Ovary (tissue), 9 donors: ENCODE measurements around the gene DNAJC1. TPM values are rescaled to one million over a fixed set of nuclear protein-coding genes. Genes with fewer than 3 reads are reported as not detected.

Experiments used
- DNase-seq, 5 donors: peaks; one replicate each; pipeline ENCODE4 v3.0.0-alpha.2; 2019 to 2020
- H3K27ac ChIP-seq, 2 donors: fragments of 200-600 bp; one replicate each; pipeline versions ENCODE4 v1.5.1 to v1.8.0; 2019 to 2022
- H3K27me3 ChIP-seq: fragments of 200-600 bp; one replicate; pipeline ENCODE4 v1.8.0; 2022
- H3K36me3 ChIP-seq: fragments of 200-600 bp; sonication (generic); one replicate; pipeline ENCODE4 v1.5.1; 2019
- H3K4me1 ChIP-seq: one replicate; pipeline ENCODE4 v1.8.1; 2013; ENCODE audit warnings: mild to moderate bottlenecking, moderate library complexity; ENCODE audit not compliant: insufficient read depth
- H3K4me3 ChIP-seq: fragments of 200-600 bp; sonication (generic); one replicate; pipeline ENCODE4 v1.5.1; 2017
- H3K9me3 ChIP-seq, 2 donors: fragments of 200-600 bp in 1 of 2; sonication (generic) in 1 of 2; one replicate each; pipeline versions ENCODE4 v1.5.1 to v1.8.1; 2013 to 2019; ENCODE audit warnings: mild to moderate bottlenecking in 1 of 2, moderate library complexity in 1 of 2
- CTCF ChIP-seq, 3 donors: fragments of 450-650 bp in 2 of 3; fragments of 200-600 bp in 1 of 3; IDR thresholded peaks; one replicate each; pipeline versions ENCODE4 v1.5.1 to v1.8.0; 2016 to 2022; ENCODE audit warnings: antibody characterized with exemption in 3 of 3, mild to moderate bottlenecking in 1 of 3
- EP300 ChIP-seq: sonication (generic); formaldehyde crosslinking; IDR thresholded peaks from one replicate; pipeline ENCODE4 v1.6.1; 2017; ENCODE audit warnings: antibody characterized with exemption
- POLR2A ChIP-seq: fragments of 450-650 bp; IDR thresholded peaks from one replicate; pipeline ENCODE4 v1.6.1; 2017; ENCODE audit warnings: antibody characterized with exemption, mild to moderate bottlenecking, moderate library complexity
- WGBS, 3 donors: extraction: QIAGEN DNeasy Blood & Tissue Kit in 1 of 3; methylation state at CpG; one replicate each; pipeline versions ENCODE4 v1.1.5 to v1.1.7; 2013 to 2017; 5-methylcytosine and 5-hydroxymethylcytosine counted together
- intact Hi-C, 4 donors: fragments of 100-400 bp; cut with DNase I; formaldehyde crosslinking; loops; one replicate each; pipeline versions ENCODE4 v1.11.0 to v1.15.1; 2022 to 2023
- polyA plus RNA-seq, 2 donors: library from polyadenylated mRNA; stranded (reverse); fragments of 200-250 nt in 1 of 2; fragments of 350-450 nt in 1 of 2; fragmentation: Illumina TruSeq in 1 of 2; extraction: RNeasy Lipid Tissue Mini Kit (QIAGEN cat#74804) in 1 of 2; gene quantifications; one replicate each; pipeline ENCODE4 v1.2.3, GENCODE V29; 2013 to 2014
- total RNA-seq, 7 donors: library from RNA; depleted of rRNA in 2 of 7; stranded (reverse); fragments of >200 nt in 2 of 7; fragmentation: NEBNext Ultra II Directional in 3 of 7; extraction: Animal tissue kit (Norgen Biotek cat#: 25700) in 3 of 7; gene quantifications; one replicate each; pipeline versions ENCODE4 v1.1.0 to v1.2.4, GENCODE V29; 2016 to 2023
- donor health status: DM: no; HTN: no; CAD: no; lungs with moderate emphysema.
- donor health status: DM: no; HTN: no; CAD: no.
- donor health status: Bipolar disorder and iron deficiency.
- donor health status: DM: yes; HTN: yes; CAD: no.
- donor health status: DM: no; HTN: no; CAD: no.
- donor health status: DM: yes; HTN: yes; CAD: no.

DNAJC1 gene
- total and polyA plus RNA-seq, 9 donors: 18.8 to 62.7 (median 21.0) TPM

GRCh38 chr10:21991785-21992184 lies 11.7 kb downstream of the DNAJC1 start:
- Histone ChIP-seq H3K27me3 (no peaks in the 10 kb centered on the region), H3K9me3 (no peaks in the 10 kb centered on the region), H3K27ac (no peak overlapping the region), H3K4me1 (no peaks in the 10 kb centered on the region), H3K36me3 (no peaks in the 10 kb centered on the region), H3K4me3 (no peak overlapping the region)
- WGBS, 3 donors: 94 to 95% (median 94%) methylated on average over 8 of the region's 8 CpGs
- intact Hi-C loops: loop anchor here in 1 of 4 donors (10.0 kb wide), 1 partner anchor 1003 kb away; no protein-coding TSS in a partner anchor
- no peak for DNase-seq
- no peak for TF ChIP-seq POLR2A
- TF ChIP-seq EP300: no peak
- no peak for TF ChIP-seq CTCF (IDR thresholded peaks at IDR 0.05)

- no peak overlapping the region for H3K27ac ChIP-seq
- H3K27me3 ChIP-seq: no peaks in the 10 kb centered on the region
- H3K9me3 ChIP-seq: no peaks in the 10 kb centered on the region
- H3K36me3 ChIP-seq: no peaks in the 10 kb centered on the region
- no peak overlapping the region for H3K4me3 ChIP-seq
- H3K4me1 ChIP-seq: no peaks in the 10 kb centered on the region
- DNase-seq: no peak
- TF ChIP-seq EP300 (no peak), POLR2A (no peak), CTCF (IDR thresholded peaks at IDR 0.05) (no peak)
- intact Hi-C loops: loop anchor here in 1 of 4 donors (10.0 kb wide), 1 partner anchor 1004 kb away; no protein-coding TSS in a partner anchor
- 54 to 75% (median 70%) methylated on average over 1 of the region's 1 CpG for WGBS, 3 donors
Observed at GRCh38 chr10:21990449-21990848, 13.1 kb downstream of the DNAJC1 start.

- WGBS, 3 donors: 51% methylated on average over 5 of the region's 5 CpGs
- H3K27ac ChIP-seq: no peak overlapping the region
- H3K36me3 ChIP-seq: no peaks in the 10 kb centered on the region
- TF ChIP-seq CTCF (IDR thresholded peaks at IDR 0.05): no peak
- no peak for TF ChIP-seq POLR2A
- no peak for TF ChIP-seq EP300
- intact Hi-C loops: loop anchor here in 1 of 4 donors (10.0 kb wide), 1 partner anchor 1005 kb away; no protein-coding TSS in a partner anchor
- no peaks in the 10 kb centered on the region for H3K27me3 ChIP-seq
- H3K4me1 ChIP-seq: no peaks in the 10 kb centered on the region
- H3K9me3 ChIP-seq: no peaks in the 10 kb centered on the region
- no peak overlapping the region for H3K4me3 ChIP-seq
- DNase-seq: peak; percentile 28 to 77 (median 43)
Observed at GRCh38 chr10:21989453-21990154, 13.9 kb downstream of the DNAJC1 start.

- TF ChIP-seq EP300: no peak
- no peak for TF ChIP-seq POLR2A
- TF ChIP-seq CTCF (IDR thresholded peaks at IDR 0.05): no peak
- no peak overlapping the region for H3K4me3 ChIP-seq
- H3K27me3 ChIP-seq: no peaks in the 10 kb centered on the region
- H3K36me3 ChIP-seq: no peaks in the 10 kb centered on the region
- intact Hi-C loops: no loop called here
- no peaks in the 10 kb centered on the region for H3K4me1 ChIP-seq
- no peak for DNase-seq
- no peaks in the 10 kb centered on the region for H3K9me3 ChIP-seq
- no peak overlapping the region for H3K27ac ChIP-seq
- 7 to 21% (median 14%) methylated on average over 1 of the region's 1 CpG for WGBS, 3 donors
Observed at GRCh38 chr10:21985541-21985940, 18.0 kb downstream of the DNAJC1 start.
